Activated CD8-positive, alpha-beta memory T cell treated with anti-CD3 and anti-CD28 coated beads for 48 hours (primary cell): ENCODE measurements around the gene NAV2.
"Not testable (repeated sequence)": the region's sequence is repeated elsewhere in the genome, so short reads cannot be mapped to it uniquely, and the experiment has no call there.

Source experiments
- DNase-seq, 3 experiments: peaks; one replicate each; pipeline ENCODE4 v3.0.0-alpha.2; 2020; ENCODE audit warnings: low read depth in 2 of 3, low spot score in 2 of 3

NAV2 gene

GRCh38 chr11:19938866-19939265 lies 226.2 kb downstream of the NAV2 start:
- no peak for DNase-seq

- DNase-seq, result no peak
These were observed 226.8 kb downstream of the NAV2 start for GRCh38 chr11:19939415-19939929.

DNA sequence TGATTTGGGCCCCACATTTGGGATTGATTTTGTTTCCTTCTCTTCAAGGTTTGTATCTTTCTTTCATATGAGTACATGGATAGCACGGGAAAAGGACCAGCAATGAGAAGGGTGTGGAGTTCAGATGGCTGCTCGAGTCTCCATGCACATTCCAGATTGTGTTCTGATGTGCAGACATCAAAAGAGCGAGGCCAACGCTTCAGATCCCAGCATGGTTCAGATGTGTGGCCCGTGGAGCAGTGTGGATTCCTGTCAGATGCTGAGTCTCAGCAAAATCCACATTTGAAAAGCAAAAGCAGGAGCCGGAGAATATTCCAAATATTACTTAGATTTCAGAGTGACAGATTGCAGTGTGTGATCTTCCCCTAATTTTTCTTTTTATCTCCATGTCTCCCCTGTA lies 228.2 kb downstream of the NAV2 start:
- DNase-seq, result no peak

- no peak for DNase-seq
These were observed 234.0 kb downstream of the NAV2 start for GRCh38 chr11:19946681-19947080.

DNA sequence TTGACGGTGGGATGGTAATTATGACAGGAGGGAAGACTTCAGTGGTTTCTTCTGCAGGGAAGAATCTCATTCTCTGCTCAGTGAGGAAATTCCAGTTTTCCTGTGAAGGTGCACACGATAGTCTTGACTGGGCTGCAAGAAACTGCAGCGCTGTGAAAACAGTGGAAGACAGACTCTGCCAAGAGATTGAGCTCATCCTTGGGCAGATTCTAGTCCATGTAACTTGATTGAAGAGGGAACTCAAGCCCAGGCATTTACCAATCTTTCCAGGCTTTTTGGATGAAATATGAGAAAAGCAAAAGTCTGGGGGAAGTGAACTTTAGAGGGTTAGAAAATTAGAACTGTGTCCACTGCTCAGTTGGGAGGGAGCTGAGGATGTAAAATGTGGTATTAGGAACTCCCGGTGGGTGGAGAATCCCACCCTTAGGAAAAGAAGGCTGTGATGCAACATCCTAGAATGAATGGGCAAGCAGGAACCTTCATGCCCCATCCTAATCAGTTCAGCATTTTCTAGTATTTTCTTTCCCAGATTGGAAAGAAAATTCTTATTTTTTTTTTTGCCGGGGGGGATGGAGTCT lies 235.0 kb downstream of the NAV2 start:
- DNase-seq, result no peak

DNA sequence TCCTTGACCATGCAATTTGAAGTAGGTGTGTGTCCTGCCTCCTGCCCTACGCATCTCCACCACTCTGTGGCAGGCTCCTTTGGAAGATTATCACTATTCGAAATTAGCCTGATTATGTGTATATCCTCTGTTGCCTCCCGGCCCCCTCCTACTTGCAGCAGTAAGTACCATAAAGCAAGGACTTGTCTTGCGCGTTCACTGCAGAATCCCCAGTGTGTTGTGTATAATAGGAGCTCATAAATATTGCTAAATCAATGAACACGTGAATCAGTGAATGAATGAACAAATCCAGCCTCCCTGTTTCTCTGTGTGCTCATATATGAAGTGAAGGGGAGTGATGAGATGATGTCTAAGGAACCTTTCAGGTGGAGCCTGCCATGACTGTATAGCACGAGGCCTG lies 237.0 kb downstream of the NAV2 start:
- DNase-seq, result no peak

DNA sequence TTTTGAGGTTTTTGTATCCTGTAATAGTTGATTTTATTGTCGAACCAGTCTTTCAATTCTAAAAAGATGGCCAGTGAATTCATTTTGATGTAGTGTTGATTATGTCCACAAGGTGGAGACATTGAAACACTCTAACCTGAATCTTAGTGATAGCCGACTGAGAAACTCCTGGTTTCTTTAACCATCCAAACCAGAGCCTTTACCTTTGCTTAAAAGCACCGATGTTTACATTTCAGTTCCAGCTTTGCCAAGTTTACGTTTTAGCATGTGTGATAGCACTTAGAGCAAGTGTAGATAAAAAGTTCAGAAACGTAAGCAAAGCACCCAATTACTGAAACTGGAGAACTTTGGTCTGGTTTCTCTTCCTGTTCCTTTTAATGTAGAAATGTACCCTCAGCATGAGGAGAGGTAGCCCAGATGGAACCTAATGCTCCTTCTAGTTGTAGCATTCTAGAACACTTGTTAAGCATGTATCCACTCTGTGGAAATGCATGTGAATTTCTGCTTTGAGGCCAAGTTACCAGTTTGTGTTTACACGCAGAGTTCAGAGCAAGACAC lies 239.0 kb downstream of the NAV2 start:
- no peak for DNase-seq

DNA sequence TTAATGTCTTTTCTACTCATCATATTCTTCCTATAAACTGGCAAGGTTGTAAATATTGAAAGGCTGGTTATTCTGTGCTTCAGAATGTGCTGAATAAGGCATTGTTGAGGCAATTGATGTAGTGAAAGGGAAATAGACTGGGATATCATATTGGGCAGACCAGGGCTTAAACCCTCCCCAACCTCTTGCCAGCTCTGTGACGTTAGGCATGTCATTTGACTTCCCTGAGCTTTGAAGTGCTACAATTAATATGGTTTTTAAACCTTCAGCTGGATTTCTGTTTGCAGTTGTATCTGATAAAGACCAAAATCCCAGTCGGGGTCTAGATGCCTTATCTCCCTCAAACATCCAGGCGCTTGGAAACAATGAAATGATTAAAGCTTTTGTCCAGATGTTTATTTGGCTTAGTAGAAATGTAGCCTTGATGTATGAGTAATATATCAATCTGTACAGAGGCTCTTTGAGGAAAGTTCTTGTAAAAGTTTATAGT lies 239.5 kb downstream of the NAV2 start:
- no peak for DNase-seq

DNA sequence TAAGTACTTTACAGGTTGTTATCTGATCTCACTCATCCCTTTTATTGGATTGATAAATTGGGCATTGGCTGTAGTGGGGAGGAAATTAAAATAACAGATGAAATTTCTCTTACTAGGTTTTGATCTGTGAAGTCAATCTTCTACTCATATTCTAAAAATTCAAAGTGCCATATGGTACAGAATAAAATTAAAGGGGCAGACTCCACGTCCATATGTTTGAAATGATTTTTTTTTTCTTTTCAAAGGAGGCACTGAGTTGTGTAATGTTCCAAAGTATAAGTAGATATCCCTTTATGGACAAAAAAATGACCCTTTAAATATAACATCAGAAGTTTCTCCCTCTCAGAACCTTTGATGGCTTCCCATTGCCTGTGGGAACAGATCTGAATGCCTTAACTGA lies 240.3 kb downstream of the NAV2 start:
- DNase-seq, result no peak

DNA sequence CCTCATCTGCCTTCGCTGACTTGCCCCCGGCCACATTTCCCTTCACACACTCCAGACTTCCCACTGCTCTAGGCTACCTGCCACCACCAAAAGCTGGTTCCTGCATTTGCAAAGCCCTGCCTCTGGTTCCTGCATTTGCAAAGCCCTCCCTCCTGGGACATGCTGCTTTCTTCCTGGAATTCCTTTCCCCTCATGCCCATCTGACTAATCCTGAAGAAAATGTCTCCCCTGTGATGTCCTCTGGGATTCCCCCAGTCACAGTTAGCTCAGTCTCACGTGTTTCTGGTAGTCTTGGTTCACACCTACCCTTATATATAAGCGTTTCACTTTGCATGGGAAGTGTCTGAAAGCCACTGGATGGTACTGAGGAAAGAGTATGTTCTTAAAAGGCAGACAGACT lies 240.7 kb downstream of the NAV2 start:
- no peak for DNase-seq

DNA sequence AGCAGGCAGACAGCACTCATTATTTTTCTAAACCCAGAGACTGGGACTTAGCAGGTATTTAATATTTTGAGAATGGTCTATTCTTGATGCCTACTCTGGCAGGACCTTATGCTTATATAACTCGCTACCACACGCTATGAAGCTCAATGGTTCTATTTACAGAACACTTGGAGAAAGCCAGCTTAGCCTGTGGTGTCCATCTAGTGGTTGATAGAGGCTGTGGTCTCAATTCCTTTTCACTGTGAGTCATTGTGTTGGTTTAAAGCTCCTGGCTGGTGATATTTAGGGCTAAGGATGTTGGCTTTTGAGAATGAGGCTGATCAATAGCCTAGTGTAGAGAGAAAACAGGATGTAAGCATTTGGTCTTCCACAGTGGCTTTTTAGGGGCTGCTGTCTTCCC lies 241.3 kb downstream of the NAV2 start:
- DNase-seq, result no peak

DNA sequence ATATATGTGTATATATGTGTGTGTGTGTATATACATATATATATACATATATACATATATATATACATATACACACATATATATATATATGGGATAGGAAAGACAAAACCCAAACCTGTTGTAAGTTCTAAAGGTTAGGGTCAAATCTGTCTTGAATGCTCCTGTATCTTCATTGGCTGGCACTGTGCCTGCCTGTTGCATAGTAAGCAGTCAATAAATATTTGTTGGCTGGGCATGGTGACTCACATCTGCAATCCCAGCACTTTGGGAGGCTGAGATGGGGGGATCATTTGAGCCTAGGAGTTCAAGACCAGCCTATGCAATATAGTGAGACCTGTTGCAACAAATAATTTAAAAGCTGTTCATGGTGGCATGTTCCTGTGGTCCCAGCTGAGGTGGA lies 242.3 kb downstream of the NAV2 start:
- no peak for DNase-seq

GRCh38 chr11:19955660-19956059 lies 243.0 kb downstream of the NAV2 start:
- no peak for DNase-seq

DNA sequence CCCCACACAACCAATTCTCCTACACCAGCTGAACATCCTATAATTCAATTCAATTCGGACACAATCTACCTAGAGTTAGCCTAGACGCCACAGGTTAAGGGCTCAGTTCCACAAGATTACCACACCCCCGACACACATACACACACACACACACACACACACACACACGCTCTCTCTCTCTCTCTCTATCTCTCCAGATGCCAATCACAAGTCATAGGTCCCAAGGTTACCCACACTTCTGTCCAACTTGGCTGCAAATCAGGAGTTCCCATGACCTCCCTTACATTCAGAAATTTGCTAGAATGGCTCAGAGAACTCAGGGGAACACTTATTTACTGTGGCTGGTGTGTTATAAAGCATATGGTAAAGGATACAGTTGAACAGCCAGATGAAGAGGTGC lies 243.6 kb downstream of the NAV2 start:
- no peak for DNase-seq

- no peak for DNase-seq
These were observed 244.8 kb downstream of the NAV2 start for GRCh38 chr11:19957294-19957943.

DNA sequence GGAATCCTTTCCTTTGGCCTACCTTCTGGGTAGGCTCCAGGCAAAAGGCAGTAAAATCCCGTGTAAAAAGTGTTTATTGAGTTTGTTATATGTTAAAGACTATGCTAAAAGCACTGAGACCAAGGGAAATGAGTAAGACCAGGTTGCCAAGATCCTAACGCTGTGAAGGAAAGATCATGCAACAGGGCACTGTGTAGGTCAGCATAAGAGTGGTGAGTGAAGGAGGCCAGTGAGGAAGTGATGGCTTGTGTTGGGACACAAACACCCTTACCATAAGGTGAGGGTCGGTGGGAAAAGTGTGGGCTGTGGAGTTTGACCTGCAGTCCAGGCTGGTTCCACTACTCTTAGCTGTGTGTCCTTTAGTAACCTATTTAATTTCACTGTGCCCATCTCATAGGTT lies 245.6 kb downstream of the NAV2 start:
- no peak for DNase-seq

GRCh38 chr11:19959210-19959609 lies 246.6 kb downstream of the NAV2 start:
- DNase-seq, result no peak

- DNase-seq, result no peak
These were observed 247.0 kb downstream of the NAV2 start for GRCh38 chr11:19959648-19960059.

GRCh38 chr11:19960410-19960809 lies 247.8 kb downstream of the NAV2 start:
- not testable (repeated sequence) for DNase-seq

GRCh38 chr11:19961225-19961624 lies 248.6 kb downstream of the NAV2 start:
- no peak for DNase-seq

- no peak for DNase-seq
These were observed 249.6 kb downstream of the NAV2 start for GRCh38 chr11:19962053-19962800.

DNA sequence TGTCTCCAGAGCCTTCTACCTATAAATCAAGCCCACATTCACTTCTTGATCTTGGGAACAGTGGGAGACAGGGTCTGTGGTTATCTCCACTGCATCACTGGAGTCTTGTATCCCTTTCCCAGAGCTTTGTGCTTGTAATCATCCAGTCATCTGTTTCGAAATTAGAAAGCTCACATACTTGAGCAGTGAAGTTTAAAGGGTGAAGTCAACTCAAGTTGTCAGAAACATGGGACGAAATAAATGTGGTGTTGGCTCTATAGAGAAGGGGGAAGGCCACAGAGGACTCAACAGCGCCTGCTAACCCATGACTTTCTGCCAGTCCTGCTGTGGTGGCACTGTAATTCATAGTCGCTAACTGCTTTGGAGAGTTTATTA lies 250.2 kb downstream of the NAV2 start:
- no peak for DNase-seq
